K562 (cell line): ENCODE results near the gene ELAC2.

Source experiments
- CHD1 ChIP-seq: fragments of 200-600 bp; sonication (generic); IDR thresholded peaks from one replicate; pipeline ENCODE4 v1.6.1; 2012; ENCODE audit warnings: mild to moderate bottlenecking, moderate library complexity, low read length, inconsistent platforms
- MYC ChIP-seq, 2 experiments: fragments of 250-450 bp in 1 of 2; sonication (Bioruptor Pico) in 1 of 2; IDR thresholded peaks; 2 replicates each; pipeline versions ENCODE4 v1.5.1 to v1.6.1; 2012 to 2021; ENCODE audit warnings: low read depth in 2 of 2, borderline replicate concordance in 1 of 2, improper control_type of control experiment in 1 of 2, low read length in 1 of 2, mild to moderate bottlenecking in 1 of 2, moderate library complexity in 1 of 2
- PPARD ChIP-seq: fragments of 250-450 bp; sonication (Bioruptor Pico); IDR thresholded peaks from 2 replicates; pipeline ENCODE4 v1.8.0; 2022; ENCODE audit warnings: inconsistent platforms, mild to moderate bottlenecking, moderate library complexity
- TF ChIP-seq, protein P1 (sequence below): sonication (generic); formaldehyde crosslinking; IDR thresholded peaks from 2 replicates; pipeline ENCODE4 v1.8.1; 2023; ENCODE audit warnings: mild to moderate bottlenecking, missing genetic modification reagents

- TF ChIP-seq PPARD (CRISPR knock-in tag) (no peak), CHD1 (no peak), MYC (IDR thresholded peaks at IDR 0.05; ENCODE audit: low read depth, low read length) (no peak), MYC (CRISPR knock-in tag; IDR thresholded peaks at IDR 0.05; ENCODE audit: borderline replicate concordance, low read depth) (no peak)
- TF ChIP-seq, protein P1, sequence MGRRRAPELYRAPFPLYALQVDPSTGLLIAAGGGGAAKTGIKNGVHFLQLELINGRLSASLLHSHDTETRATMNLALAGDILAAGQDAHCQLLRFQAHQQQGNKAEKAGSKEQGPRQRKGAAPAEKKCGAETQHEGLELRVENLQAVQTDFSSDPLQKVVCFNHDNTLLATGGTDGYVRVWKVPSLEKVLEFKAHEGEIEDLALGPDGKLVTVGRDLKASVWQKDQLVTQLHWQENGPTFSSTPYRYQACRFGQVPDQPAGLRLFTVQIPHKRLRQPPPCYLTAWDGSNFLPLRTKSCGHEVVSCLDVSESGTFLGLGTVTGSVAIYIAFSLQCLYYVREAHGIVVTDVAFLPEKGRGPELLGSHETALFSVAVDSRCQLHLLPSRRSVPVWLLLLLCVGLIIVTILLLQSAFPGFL = no peak
Observed at GRCh38 chr17:13001991-13002615, 15.7 kb downstream of the ELAC2 start.
